ENCODE data around the gene CAPN6.
A peak's percentile ranks its signal among the peaks of the same experiment; 100 is the strongest.

The CAPN6 gene

GRCh38 chrX:111254896-111255693, 15.2 kb downstream of the CAPN6 start:
- no peak for DNase-seq (ENCODE audit: low read depth in 1 of 2, low spot score in 1 of 2)

GRCh38 chrX:111244235-111244750, 26.0 kb downstream of the CAPN6 start:
- no peaks in the 10 kb centered on the region for H3K27me3 ChIP-seq (ENCODE audit: insufficient read depth, poor library complexity, severe bottlenecking)
- TF ChIP-seq REST (IDR thresholded peaks at IDR 0.05; ENCODE audit: insufficient replicate concordance, low read depth) (no peak), CTCF (IDR thresholded peaks at IDR 0.05; ENCODE audit: insufficient read depth, low read length) (peak; percentile 19)
- no peak overlapping the region for H3K4me3 ChIP-seq (replicated peaks; ENCODE audit: insufficient read depth, low read length)
- DNase-seq (ENCODE audit: low read depth in 1 of 2, low spot score in 1 of 2), result no peak
- no peak overlapping the region for H3K27ac ChIP-seq (replicated peaks)

More at GRCh38 chrX:111254896-111255693, 15.2 kb downstream of the CAPN6 start:
- Histone ChIP-seq H3K27ac (replicated peaks) (no peak overlapping the region), H3K27me3 (ENCODE audit: insufficient read depth, poor library complexity, severe bottlenecking) (no peaks in the 10 kb centered on the region), H3K4me3 (replicated peaks; ENCODE audit: insufficient read depth, low read length) (no peak overlapping the region)
- TF ChIP-seq REST (IDR thresholded peaks at IDR 0.05; ENCODE audit: insufficient replicate concordance, low read depth) (no peak), POLR2AphosphoS5 (IDR thresholded peaks at IDR 0.05; ENCODE audit: low read depth) (no peak), CTCF (IDR thresholded peaks at IDR 0.05; ENCODE audit: insufficient read depth, low read length) (no peak), GABPA (IDR thresholded peaks at IDR 0.05; ENCODE audit: low read depth) (no peak), SPI1 (IDR thresholded peaks at IDR 0.05; ENCODE audit: borderline replicate concordance, low read depth) (no peak)

GRCh38 chrX:111216293-111216801, 53.9 kb downstream of the CAPN6 start:
- Histone ChIP-seq H3K4me3 (replicated peaks; ENCODE audit: insufficient read depth, low read length) (no peak overlapping the region), H3K27ac (replicated peaks) (no peak overlapping the region), H3K27me3 (ENCODE audit: insufficient read depth, poor library complexity, severe bottlenecking) (no peaks in the 10 kb centered on the region)
- no peak for TF ChIP-seq CTCF (IDR thresholded peaks at IDR 0.05; ENCODE audit: insufficient read depth, low read length)
- TF ChIP-seq REST (IDR thresholded peaks at IDR 0.05; ENCODE audit: insufficient replicate concordance, low read depth), result no peak
- no peak for TF ChIP-seq GABPA (IDR thresholded peaks at IDR 0.05; ENCODE audit: low read depth)
- DNase-seq (ENCODE audit: low read depth in 1 of 2, low spot score in 1 of 2), result no peak
